ENCODE measurements around the gene CDC42SE2.

CDC42SE2 gene

GRCh38 chr5:131263648-131264450 is at the start of gene CDC42SE2:
TSS of gene CDC42SE2 (plus strand) at chr5:131264053. CDS start at chr5:131359494, 95,441 bp downstream.
- DNase-seq (ENCODE audit: low spot score): peak; percentile 95

GRCh38 chr5:131214609-131215227 is 49.1 kb upstream of the CDC42SE2 start:
- DNase-seq (ENCODE audit: low spot score): no peak

- no peak for DNase-seq (ENCODE audit: low spot score)
Measured at GRCh38 chr5:131217791-131218190, 46.1 kb upstream of the CDC42SE2 start.

DNA sequence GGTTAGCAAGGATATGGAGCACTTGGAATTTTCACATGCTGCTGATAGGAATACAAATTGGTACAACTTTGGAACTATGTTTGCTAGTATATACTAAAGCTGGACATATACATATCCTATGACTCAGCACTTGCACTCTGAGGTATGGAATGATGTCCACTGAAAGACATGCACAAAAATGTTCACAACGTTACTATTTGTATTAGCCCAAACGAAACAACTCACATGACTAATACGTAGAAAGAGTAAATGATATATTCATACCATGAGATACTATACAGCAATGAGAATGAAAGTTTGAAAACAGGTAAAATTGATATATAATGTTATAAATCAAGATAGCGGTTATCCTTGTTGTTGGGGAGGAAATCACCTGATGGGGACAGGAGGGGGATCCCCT is 45.5 kb upstream of the CDC42SE2 start:
- no peak for DNase-seq (ENCODE audit: low spot score)

DNA sequence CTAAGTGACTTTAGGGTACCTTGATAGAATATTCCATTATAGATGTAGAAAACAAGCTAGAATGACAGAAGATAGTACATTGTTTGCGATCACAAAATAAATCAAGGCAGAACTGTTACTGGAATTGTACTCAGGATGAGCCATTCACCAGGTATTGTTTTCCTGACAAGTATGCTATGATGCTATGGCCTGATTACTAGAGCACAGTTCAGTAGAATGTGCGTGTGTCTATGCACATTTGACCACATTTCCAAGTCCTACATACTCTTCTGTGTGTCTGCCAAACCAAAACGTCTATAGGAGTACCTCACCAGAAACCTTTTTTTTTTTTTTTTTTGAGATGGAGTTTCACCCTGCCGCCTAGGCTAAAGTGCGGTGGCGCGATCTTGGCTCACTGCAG is 43.3 kb upstream of the CDC42SE2 start:
- DNase-seq (ENCODE audit: low spot score): no peak

DNA sequence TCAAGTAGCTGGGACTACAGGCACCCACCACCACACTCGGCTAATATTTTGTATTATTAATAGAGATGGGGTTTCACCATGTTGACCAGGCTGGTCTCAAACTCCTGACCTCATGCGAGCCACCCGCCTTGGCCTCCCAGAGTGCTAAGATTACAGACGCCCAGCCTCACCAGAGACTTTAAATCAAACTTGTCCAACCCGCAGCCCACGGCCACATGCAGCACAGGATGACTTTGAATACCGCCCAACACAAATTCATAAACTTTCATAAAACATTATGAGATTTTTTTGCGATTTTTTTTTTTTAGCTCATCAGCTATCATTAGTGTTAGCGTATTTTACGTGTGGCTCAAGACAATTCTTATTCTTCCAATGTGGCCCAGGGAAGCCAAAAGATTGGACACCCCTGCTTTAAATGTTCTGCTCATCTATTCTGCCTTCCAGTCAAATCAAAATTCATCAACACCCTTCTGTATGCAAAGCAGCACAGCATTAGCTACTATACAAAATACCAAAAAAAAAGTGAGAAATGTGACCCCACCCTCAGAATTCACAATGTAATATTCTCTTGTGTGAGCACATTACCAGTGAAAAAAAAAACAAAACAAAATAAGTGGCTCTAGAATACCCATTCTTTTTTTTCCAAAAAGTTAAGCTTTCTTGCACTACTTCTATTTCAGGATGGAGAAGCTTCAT is 42.7 kb upstream of the CDC42SE2 start:
- DNase-seq (ENCODE audit: low spot score): no peak

- peak; percentile 29 for DNase-seq (ENCODE audit: low spot score)
Measured at GRCh38 chr5:131221888-131222287, 42.0 kb upstream of the CDC42SE2 start.

GRCh38 chr5:131222731-131223130 is 41.1 kb upstream of the CDC42SE2 start:
- no peak for DNase-seq (ENCODE audit: low spot score)

DNA sequence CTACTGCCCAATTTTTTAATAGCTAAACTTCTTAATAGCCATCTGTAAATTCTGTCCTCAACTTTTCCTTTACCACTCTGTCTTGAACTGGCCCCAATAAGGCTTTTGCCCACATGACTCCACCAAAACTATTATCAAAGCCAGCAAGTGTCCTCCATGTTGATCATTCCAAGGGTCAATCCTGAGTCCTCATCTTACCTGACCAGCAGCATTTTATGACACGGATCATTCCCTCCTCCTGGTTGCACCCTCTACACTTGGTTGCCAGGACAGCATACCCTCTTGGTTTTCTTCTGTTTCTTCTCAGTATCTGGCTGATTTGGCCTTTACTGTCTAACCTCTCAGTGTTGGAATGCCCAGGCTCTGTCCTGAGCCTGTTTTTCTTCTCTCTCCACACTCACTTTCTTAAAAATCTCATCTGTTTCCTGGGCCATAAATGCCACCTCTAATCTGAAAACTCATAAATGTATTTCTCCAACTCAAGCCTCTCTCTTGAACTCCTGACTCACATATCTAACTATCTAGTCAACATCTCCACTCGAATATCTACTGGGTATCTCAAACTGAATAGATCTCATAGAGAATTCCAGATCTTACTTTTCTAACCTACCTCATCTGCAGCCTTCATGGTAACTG is 40.0 kb upstream of the CDC42SE2 start:
- no peak for DNase-seq (ENCODE audit: low spot score)

DNA sequence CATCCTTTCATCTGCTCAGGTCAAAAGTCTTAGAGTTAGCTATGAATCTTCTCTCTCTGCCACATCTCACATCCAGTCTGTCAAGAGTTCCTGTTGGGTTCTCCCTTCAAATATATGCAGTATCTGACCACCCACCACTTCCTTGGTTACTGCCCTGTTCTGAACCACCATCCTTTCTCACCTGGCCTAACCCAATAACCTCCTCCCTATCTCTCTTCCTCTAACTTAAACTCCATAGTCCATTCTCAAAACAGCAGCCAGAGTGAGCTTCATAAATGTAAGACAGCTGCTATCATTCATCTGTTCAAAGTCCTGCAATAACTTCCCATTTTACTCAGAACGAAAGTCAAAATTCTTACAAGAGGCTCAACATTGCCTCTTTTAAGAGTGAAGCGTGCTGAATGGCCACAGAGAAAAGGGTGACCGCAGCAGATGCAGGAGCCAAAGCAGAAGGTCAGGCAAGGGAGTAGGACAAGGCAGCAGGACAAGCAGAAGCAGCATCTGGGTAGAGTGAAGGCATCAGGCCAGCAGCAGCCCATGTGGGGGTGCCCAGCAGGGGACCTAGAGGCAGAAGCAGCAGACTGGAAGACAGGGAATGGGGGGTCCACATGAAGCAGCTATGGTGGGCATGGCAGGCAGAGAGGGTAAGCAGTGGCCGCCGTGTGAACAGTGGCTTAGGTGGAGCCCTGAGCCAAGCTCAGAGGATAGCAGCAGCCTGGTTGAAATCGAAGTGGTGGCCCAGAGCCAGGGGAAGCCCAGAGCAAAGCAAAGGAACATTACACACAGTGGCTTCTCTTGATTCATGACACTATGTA is 39.3 kb upstream of the CDC42SE2 start:
- no peak for DNase-seq (ENCODE audit: low spot score)

DNA sequence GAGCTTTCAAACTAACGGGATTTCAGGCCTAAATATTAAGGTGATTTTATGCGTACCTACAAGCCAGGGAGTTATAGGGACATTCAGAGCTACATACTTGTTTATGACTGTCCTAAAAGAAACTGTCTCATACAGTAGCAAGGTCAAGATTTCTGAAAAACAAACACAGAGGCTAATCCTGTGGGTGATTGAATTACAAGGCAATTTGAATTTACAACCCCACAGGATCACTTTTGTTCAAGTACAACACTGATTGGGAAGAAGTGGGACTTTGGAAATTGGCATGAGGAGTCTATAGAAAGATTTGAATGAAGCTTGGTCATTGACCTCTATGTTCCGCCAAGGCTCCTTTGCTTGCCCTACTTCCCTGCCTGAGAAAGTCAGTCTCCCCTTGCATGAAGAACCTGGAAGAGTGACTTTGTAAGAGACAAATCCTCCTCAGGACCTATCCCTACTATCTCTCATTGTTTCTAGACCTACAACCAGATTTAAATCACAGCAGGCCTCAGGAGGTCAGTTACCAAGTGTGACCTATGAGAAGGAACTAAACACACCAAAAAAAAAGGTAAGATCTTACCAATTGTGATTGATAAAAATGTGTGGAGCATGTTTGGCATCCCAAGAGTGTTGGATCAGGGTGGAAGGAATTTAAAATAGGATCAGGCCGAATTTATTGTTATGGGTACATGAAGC is 38.4 kb upstream of the CDC42SE2 start:
- DNase-seq (ENCODE audit: low spot score): no peak

DNA sequence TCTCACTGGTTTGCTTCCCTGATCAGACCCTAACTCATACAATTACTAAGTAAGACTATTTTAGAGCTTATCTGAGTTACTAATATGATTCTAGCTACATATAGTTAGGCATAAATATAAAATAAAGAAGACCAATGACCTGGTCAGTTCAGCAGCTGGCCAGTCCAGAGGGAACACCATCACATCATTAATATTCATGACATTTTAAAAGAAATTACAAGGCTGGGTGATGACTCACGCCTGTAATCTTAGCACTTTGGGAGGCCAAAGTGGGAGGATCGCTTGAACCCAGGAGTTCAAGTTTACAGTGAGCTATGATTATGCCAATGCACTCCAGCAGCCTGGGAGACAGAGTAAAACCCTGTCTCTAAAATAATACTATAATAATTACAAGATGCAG is 37.0 kb upstream of the CDC42SE2 start:
- no peak for DNase-seq (ENCODE audit: low spot score)

- no peak for DNase-seq (ENCODE audit: low spot score)
Measured at GRCh38 chr5:131228646-131229045, 35.2 kb upstream of the CDC42SE2 start.

DNA sequence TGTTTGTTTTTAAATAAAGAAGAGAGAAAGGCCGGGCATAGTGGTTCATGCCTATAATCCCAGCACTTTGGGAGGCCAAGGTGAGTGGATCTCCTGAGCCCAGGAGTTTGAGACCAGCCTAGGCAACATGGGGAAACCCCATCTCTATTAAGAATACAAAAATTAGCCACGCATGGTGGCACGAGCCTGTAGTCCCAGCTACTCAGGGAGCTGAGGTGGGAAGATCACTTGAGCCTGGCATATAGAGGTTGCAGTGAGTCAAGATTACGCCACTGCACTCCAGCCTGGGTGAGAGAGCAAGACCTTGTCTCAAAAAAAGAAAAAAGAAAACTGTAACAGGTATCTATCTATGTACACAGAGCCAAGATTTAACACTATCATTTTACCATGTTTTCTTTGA is 34.2 kb upstream of the CDC42SE2 start:
- DNase-seq (ENCODE audit: low spot score): no peak

GRCh38 chr5:131230406-131230805 is 33.4 kb upstream of the CDC42SE2 start:
- DNase-seq (ENCODE audit: low spot score): no peak

DNA sequence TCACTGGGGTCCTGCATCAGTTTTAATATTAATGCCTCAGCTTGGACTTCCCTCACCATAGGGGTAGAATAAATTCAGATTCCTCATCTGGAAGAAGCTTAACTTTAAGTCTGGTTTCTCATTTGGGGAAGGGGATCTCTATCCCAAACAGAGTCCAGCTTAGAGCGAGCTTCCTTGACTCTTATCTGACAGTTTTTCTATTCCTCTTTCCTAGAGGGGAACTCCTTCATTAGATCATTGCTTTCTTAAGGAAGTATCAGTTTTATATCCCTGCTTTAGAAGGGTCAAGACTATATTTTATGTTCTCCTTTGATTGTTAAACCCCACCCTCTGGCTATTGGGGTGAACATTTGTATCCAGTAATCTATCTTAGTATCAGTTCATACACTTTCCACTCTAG is 24.2 kb upstream of the CDC42SE2 start:
- DNase-seq (ENCODE audit: low spot score): no peak

DNA sequence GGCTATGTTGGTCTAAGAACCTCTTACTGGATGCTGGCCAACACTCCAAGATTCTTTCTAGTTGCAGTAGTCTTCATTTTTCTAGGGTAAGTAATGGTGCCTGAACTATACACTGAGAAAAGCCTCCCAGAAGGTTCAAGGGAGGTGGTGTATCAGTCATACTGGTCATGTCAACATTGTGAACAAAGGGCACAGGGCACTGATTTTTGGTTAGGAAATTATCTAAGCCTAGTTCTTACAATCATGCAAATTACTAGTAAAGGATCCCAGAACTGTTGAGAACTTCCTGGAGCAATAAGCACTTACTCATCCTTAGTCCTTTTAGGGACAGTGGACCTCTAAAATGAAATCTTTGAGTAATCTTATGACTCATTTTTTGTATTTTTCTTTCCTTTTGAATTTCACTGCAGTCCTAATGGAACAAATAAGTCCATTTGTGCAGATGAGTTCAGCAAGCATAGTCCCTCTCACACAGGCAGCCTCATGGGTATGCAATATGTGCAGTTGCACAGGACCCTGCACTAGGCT is 21.1 kb upstream of the CDC42SE2 start:
- peak; percentile 69 for DNase-seq (ENCODE audit: low spot score)

DNA sequence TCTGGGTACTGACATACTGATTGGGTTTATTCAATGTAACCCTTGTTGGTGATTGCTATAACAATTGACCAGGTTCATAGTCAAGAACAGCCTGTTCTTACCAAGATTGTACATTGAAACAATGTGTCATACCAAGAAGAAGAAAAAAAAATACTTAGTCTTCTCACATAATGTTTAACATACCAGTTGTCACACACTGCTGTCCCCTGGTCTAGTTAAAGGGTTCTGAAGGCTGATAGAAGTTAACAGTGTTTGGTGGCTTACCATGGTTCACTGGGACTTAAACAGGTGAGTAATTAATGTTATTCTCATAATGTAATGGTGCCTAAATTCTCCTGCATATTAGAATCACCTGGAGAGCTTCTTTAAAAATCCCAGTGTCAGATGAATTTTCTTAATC is 18.5 kb upstream of the CDC42SE2 start:
- DNase-seq (ENCODE audit: low spot score): no peak

- no peak for DNase-seq (ENCODE audit: low spot score)
Measured at GRCh38 chr5:131245948-131246347, 17.9 kb upstream of the CDC42SE2 start.

- no peak for DNase-seq (ENCODE audit: low spot score)
Measured at GRCh38 chr5:131246504-131246903, 17.3 kb upstream of the CDC42SE2 start.

Data from AG08395 (cell line).